H1 (cell line): ENCODE data around the gene FLVCR2.

Experiments used
- POLR2A ChIP-seq, 2 experiments: IDR thresholded peaks; 1 replicate in 1 of 2; 2 replicates in 1 of 2; pipeline ENCODE4 v1.6.1; 2011; ENCODE audit warnings: low read depth in 2 of 2, low read length in 2 of 2, mild to moderate bottlenecking in 2 of 2; ENCODE audit errors: control extremely low read depth in 1 of 2
- POLR2AphosphoS5 ChIP-seq: IDR thresholded peaks from 2 replicates; pipeline ENCODE4 v1.6.1; 2011; ENCODE audit warnings: low read depth, low read length
- RBBP5 ChIP-seq: IDR thresholded peaks from 2 replicates; pipeline ENCODE4 v1.7.1; 2012; ENCODE audit warnings: low read depth, mild to moderate bottlenecking, inconsistent platforms, low read length, moderate library complexity, borderline replicate concordance
- SP2 ChIP-seq: IDR thresholded peaks from 2 replicates; pipeline ENCODE4 v1.6.1; 2012; ENCODE audit warnings: mild to moderate bottlenecking, low read length, inconsistent platforms
- SUZ12 ChIP-seq: fragments of 200-600 bp; sonication (generic); IDR thresholded peaks from 2 replicates; pipeline ENCODE4 v1.6.1; 2012; ENCODE audit warnings: mild to moderate bottlenecking, inconsistent platforms, low read length, moderate library complexity, mixed read lengths
- TBP ChIP-seq: IDR thresholded peaks from 2 replicates; pipeline ENCODE4 v1.6.1; 2011; ENCODE audit warnings: low read depth, low read length, improper control_type of control experiment
- TF ChIP-seq, protein P1 (sequence below), 3 experiments: IDR thresholded peaks; 1 replicate in 2 of 3; 2 replicates in 1 of 3; pipeline versions ENCODE4 v1.5.1 to v1.6.1; 2011; ENCODE audit warnings: low read length in 3 of 3, mild to moderate bottlenecking in 3 of 3, inconsistent platforms in 2 of 3, low read depth in 1 of 3, moderate library complexity in 1 of 3; ENCODE audit not compliant: insufficient read depth in 1 of 3; ENCODE audit errors: control extremely low read depth in 1 of 3

DNA sequence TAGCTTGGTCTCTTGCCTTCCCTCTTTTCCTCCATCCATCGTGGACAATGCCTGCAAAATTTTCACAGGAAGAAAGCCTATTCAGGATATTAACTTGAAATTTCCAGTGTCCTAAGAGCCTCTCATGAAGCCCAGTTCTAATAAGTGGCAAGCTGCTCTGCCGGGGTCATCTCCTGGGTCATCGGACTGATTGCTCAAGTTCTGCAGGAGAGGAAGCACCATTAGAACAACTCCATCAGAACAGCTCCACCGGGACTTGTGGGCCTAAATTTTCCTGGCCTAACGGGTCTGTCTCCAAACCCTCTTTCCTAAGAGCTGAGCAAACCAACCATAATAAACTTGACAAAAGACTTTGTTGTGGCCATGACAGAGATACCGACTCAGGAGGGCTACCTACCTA lies 68.3 kb downstream of the FLVCR2 start:
- TF ChIP-seq TBP (no peak), POLR2A (IDR thresholded peaks at IDR 0.05; ENCODE audit: control extremely low read depth in 1 of 2, low read depth in 2 of 2, low read length in 2 of 2) (no peak), POLR2AphosphoS5 (no peak), SP2 (no peak), SUZ12 (no peak), RBBP5 (no peak)
- TF ChIP-seq, protein P1, sequence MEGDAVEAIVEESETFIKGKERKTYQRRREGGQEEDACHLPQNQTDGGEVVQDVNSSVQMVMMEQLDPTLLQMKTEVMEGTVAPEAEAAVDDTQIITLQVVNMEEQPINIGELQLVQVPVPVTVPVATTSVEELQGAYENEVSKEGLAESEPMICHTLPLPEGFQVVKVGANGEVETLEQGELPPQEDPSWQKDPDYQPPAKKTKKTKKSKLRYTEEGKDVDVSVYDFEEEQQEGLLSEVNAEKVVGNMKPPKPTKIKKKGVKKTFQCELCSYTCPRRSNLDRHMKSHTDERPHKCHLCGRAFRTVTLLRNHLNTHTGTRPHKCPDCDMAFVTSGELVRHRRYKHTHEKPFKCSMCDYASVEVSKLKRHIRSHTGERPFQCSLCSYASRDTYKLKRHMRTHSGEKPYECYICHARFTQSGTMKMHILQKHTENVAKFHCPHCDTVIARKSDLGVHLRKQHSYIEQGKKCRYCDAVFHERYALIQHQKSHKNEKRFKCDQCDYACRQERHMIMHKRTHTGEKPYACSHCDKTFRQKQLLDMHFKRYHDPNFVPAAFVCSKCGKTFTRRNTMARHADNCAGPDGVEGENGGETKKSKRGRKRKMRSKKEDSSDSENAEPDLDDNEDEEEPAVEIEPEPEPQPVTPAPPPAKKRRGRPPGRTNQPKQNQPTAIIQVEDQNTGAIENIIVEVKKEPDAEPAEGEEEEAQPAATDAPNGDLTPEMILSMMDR (IDR thresholded peaks at IDR 0.05; ENCODE audit: control extremely low read depth in 1 of 3, insufficient read depth in 1 of 3, low read depth in 1 of 3, low read length in 3 of 3), result no peak
